Measurements from ENCODE around the gene ARHGEF11. TPM values are rescaled to one million over a fixed set of nuclear protein-coding genes. Genes with fewer than 3 reads are reported as not detected.

The ARHGEF11 gene
- total RNA-seq, 1 donor from 2014 or later: 52.7 TPM

DNA sequence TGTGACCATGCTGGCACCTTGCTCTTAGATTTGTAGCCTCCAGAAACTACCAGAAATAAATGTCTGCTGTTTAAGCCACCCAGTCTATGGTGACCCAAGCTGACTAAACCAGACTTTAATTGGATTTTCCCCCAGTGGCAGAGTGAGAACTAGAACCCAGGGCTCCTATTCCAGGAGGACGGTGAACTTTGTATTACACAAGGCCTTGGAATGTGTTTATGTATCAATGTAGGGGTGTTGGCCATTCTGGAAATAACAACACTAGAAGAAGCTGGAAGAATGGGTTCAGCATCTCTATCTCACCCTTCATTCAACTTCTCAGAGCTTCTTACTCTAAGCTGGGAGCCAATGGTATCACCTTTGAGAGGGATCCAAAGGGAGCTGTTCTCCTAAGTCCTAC is 37.0 kb downstream of the ARHGEF11 start:
- Mint-ChIP-seq H3K27ac (ENCODE audit: unreplicated experiment) (no peak overlapping the region), H3K27me3 (ENCODE audit: low read depth) (no peaks in the 10 kb centered on the region), H3K4me1 (peaks cover 30% of the 10 kb centered on the region), H3K36me3 (ENCODE audit: low read depth) (peaks cover 4% of the 10 kb centered on the region), H3K4me3 (no peak overlapping the region), H3K9me3 (peaks cover 5% of the 10 kb centered on the region)
- no peak for DNase-seq (ENCODE audit: low read depth, low spot score)
- TF ChIP-seq, protein P1, sequence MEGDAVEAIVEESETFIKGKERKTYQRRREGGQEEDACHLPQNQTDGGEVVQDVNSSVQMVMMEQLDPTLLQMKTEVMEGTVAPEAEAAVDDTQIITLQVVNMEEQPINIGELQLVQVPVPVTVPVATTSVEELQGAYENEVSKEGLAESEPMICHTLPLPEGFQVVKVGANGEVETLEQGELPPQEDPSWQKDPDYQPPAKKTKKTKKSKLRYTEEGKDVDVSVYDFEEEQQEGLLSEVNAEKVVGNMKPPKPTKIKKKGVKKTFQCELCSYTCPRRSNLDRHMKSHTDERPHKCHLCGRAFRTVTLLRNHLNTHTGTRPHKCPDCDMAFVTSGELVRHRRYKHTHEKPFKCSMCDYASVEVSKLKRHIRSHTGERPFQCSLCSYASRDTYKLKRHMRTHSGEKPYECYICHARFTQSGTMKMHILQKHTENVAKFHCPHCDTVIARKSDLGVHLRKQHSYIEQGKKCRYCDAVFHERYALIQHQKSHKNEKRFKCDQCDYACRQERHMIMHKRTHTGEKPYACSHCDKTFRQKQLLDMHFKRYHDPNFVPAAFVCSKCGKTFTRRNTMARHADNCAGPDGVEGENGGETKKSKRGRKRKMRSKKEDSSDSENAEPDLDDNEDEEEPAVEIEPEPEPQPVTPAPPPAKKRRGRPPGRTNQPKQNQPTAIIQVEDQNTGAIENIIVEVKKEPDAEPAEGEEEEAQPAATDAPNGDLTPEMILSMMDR (conservative IDR thresholded peaks at IDR 0.05): no peak

DNA sequence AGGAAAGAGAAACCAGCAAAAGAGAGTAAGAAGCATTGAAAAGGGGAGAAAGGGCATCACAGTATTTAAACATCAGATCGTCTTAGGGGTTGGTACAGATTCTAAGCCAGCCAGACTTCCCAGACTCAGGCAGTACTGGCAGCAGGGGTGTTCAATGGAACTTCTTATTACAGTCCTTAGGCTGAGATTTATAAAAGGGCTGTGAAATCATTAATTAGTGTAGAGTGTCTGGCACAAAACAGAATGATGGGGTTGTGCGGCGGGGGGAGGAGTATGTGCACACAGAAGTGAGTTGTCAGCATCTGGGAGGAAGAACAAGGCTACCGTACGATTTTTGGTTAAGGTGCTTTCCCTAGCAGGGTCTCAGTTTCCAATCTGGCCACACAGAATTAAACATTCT is 38.2 kb downstream of the ARHGEF11 start:
- no peak overlapping the region for H3K4me3 Mint-ChIP-seq
- peaks cover 4% of the 10 kb centered on the region for H3K36me3 Mint-ChIP-seq (ENCODE audit: low read depth)
- H3K4me1 Mint-ChIP-seq: peaks cover 32% of the 10 kb centered on the region
- no peak for DNase-seq (ENCODE audit: low read depth, low spot score)
- H3K27me3 Mint-ChIP-seq (ENCODE audit: low read depth): no peaks in the 10 kb centered on the region
- no peak overlapping the region for H3K27ac Mint-ChIP-seq (ENCODE audit: unreplicated experiment)
- TF ChIP-seq, protein P1 (conservative IDR thresholded peaks at IDR 0.05): no peak
- peaks cover 5% of the 10 kb centered on the region for H3K9me3 Mint-ChIP-seq

DNA sequence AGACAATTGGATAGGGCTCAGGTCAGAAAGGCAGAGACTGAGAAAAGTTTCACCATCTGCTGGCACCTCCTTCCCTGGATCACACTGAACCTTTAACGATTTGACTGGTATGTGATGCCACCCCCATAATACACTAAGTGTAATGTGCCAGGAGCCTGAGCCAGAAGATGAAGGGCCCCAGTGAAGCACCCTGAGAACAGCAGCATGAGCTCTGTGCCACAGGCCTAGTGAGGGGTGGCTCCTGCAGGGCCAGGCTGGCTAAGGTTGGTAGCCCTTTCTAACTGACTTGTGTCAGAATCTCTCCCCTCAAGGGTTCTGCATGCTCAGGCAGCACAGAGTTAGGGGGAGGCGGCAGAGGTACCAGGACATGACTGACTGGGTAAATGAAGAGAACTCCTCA is 38.9 kb downstream of the ARHGEF11 start:
- no peaks in the 10 kb centered on the region for H3K27me3 Mint-ChIP-seq (ENCODE audit: low read depth)
- H3K4me1 Mint-ChIP-seq: peaks cover 33% of the 10 kb centered on the region
- H3K36me3 Mint-ChIP-seq (ENCODE audit: low read depth): peaks cover 3% of the 10 kb centered on the region
- no peak overlapping the region for H3K4me3 Mint-ChIP-seq
- H3K9me3 Mint-ChIP-seq: peaks cover 3% of the 10 kb centered on the region
- TF ChIP-seq, protein P1 (conservative IDR thresholded peaks at IDR 0.05): no peak
- H3K27ac Mint-ChIP-seq (ENCODE audit: unreplicated experiment): no peak overlapping the region
- no peak for DNase-seq (ENCODE audit: low read depth, low spot score)

DNA sequence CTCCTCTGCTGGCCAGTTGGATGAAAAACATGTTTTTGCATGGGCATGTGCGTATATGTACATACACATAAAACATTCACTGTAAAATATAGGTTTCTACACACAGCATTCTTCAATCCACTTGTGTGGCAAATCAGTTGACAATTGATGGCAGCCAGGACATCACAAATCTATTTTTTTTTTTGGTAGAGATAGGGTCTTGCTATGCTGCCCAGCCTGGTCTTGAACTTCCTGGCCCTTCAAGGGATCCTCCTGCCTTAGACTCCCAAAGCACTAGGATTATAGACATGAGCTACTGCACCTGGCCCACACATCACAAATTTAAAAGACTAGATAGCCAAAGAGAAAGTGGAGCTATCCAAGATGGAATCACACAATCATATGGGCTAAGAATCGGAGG is 39.6 kb downstream of the ARHGEF11 start:
- no peak for DNase-seq (ENCODE audit: low read depth, low spot score)
- no peaks in the 10 kb centered on the region for H3K9me3 Mint-ChIP-seq
- no peaks in the 10 kb centered on the region for H3K27me3 Mint-ChIP-seq (ENCODE audit: low read depth)
- peaks cover 33% of the 10 kb centered on the region for H3K4me1 Mint-ChIP-seq
- TF ChIP-seq, protein P1 (conservative IDR thresholded peaks at IDR 0.05): no peak
- H3K36me3 Mint-ChIP-seq (ENCODE audit: low read depth): no peaks in the 10 kb centered on the region
- H3K27ac Mint-ChIP-seq (ENCODE audit: unreplicated experiment): no peak overlapping the region
- H3K4me3 Mint-ChIP-seq: no peak overlapping the region

DNA sequence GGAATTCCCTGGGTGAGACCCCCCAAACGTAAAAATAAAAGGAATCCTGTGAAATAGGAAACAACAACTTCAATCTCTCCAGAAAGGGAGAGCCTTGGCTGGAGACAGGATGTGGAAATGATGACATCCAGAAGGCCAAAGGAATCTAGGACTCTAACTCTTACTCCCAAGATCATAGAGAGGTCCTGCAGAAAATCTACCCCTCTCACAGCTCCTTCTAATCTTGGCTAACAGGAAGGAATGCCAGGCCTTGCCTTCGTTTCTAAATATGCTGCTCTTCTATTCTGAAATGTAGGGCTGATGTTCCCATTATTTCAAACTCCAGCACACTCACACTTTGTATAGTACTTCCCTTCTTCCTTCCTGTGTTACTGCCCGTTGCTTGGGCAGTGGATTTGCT is 40.7 kb downstream of the ARHGEF11 start:
- no peaks in the 10 kb centered on the region for H3K36me3 Mint-ChIP-seq (ENCODE audit: low read depth)
- no peak overlapping the region for H3K4me3 Mint-ChIP-seq
- peaks cover 33% of the 10 kb centered on the region for H3K4me1 Mint-ChIP-seq
- H3K27ac Mint-ChIP-seq (ENCODE audit: unreplicated experiment): no peak overlapping the region
- TF ChIP-seq, protein P1 (conservative IDR thresholded peaks at IDR 0.05): no peak
- H3K9me3 Mint-ChIP-seq: no peaks in the 10 kb centered on the region
- DNase-seq (ENCODE audit: low read depth, low spot score): no peak
- H3K27me3 Mint-ChIP-seq (ENCODE audit: low read depth): no peaks in the 10 kb centered on the region

DNA sequence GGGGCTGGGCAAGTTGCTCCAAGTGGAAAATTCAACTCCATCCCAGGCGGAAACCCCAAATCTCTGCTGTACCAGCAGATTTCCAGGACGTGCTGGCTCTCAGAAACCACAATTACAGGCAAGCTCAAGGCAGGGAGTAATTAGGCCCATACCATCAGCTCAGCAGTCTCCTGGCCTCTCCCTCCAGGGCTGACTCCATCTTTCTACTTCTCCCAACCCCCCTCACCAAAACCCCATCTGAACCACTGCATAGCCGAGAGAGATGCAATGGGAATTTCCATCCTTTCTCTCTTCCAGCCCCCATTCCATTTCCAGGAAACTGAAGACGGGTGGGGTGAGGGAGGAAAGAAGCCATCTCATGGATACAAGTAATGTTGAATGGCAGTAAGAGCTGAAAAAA is 41.2 kb downstream of the ARHGEF11 start:
- H3K27ac Mint-ChIP-seq (ENCODE audit: unreplicated experiment): peak overlapping the region; percentile 60
- H3K4me1 Mint-ChIP-seq: peaks cover 33% of the 10 kb centered on the region
- H3K36me3 Mint-ChIP-seq (ENCODE audit: low read depth): no peaks in the 10 kb centered on the region
- TF ChIP-seq, protein P1 (conservative IDR thresholded peaks at IDR 0.05): no peak
- no peak for DNase-seq (ENCODE audit: low read depth, low spot score)
- no peaks in the 10 kb centered on the region for H3K27me3 Mint-ChIP-seq (ENCODE audit: low read depth)
- no peaks in the 10 kb centered on the region for H3K9me3 Mint-ChIP-seq
- no peak overlapping the region for H3K4me3 Mint-ChIP-seq
